ENCODE data around the gene HTRA2.

DNA sequence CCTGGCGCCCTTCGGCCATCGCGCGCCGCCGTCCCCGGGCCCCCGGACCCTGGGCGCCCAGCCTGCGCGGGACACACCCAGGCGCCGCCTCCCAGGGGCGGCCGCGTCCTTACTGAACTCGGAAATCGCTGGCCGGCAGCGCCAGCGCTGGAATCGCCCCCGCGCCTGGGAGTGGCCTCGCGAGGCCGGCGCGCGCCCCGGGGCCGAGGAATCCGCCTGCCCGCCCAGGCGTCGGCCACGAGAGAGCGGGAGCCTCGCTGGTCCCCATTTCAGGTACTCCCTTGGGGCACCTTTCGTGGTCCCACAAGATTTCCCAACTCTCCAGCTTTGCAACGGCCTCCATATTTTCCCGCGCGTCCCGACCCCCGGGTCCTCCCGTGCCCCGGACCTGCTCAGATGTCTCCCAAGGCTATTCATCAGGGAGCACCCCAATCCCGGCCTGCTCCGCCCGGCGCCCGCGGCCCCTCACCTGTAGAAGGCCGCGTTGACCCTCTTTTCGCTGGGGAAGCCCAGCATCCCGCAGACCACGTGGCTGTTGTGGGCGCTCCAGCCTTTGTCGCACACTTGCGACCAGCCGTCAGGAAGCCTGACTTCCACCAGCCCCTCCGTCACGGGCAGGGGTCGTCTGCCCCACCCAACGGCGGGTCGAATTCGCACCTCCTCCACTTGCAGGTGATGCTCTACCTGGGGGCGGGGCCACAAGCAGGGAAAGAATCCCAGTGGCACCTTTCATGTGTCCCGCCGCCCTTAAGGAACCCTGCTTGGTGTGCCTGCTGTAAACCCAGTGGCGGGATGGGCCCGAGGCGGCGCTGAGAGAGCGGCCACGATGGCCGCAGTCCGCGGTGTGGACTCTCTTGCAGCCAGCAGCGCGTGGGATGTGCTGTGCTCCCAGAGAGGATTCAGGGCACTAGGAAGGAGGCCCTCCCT lies 19.4 kb downstream of the HTRA2 start:
- TF ChIP-seq, protein P1, sequence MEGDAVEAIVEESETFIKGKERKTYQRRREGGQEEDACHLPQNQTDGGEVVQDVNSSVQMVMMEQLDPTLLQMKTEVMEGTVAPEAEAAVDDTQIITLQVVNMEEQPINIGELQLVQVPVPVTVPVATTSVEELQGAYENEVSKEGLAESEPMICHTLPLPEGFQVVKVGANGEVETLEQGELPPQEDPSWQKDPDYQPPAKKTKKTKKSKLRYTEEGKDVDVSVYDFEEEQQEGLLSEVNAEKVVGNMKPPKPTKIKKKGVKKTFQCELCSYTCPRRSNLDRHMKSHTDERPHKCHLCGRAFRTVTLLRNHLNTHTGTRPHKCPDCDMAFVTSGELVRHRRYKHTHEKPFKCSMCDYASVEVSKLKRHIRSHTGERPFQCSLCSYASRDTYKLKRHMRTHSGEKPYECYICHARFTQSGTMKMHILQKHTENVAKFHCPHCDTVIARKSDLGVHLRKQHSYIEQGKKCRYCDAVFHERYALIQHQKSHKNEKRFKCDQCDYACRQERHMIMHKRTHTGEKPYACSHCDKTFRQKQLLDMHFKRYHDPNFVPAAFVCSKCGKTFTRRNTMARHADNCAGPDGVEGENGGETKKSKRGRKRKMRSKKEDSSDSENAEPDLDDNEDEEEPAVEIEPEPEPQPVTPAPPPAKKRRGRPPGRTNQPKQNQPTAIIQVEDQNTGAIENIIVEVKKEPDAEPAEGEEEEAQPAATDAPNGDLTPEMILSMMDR (IDR thresholded peaks at IDR 0.05; ENCODE audit: low read depth, low read length, missing input control), result no peak
- TF ChIP-seq SP1 (IDR thresholded peaks at IDR 0.05), result no peak
- TF ChIP-seq, protein P2, sequence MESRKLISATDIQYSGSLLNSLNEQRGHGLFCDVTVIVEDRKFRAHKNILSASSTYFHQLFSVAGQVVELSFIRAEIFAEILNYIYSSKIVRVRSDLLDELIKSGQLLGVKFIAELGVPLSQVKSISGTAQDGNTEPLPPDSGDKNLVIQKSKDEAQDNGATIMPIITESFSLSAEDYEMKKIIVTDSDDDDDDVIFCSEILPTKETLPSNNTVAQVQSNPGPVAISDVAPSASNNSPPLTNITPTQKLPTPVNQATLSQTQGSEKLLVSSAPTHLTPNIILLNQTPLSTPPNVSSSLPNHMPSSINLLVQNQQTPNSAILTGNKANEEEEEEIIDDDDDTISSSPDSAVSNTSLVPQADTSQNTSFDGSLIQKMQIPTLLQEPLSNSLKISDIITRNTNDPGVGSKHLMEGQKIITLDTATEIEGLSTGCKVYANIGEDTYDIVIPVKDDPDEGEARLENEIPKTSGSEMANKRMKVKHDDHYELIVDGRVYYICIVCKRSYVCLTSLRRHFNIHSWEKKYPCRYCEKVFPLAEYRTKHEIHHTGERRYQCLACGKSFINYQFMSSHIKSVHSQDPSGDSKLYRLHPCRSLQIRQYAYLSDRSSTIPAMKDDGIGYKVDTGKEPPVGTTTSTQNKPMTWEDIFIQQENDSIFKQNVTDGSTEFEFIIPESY (IDR thresholded peaks at IDR 0.05), result no peak
- TF ChIP-seq, protein P3, sequence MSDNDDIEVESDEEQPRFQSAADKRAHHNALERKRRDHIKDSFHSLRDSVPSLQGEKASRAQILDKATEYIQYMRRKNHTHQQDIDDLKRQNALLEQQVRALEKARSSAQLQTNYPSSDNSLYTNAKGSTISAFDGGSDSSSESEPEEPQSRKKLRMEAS (IDR thresholded peaks at IDR 0.05), result no peak
- no peak for TF ChIP-seq JUND (IDR thresholded peaks at IDR 0.05)

Measured in liver (tissue), 3 donors.